ENCODE data around the gene ZNF524.
A peak's percentile ranks its signal among the peaks of the same experiment; 100 is the strongest.
"Not testable (repeated sequence)": the region's sequence is repeated elsewhere in the genome, so short reads cannot be mapped to it uniquely, and the experiment has no call there.

ZNF524 gene

DNA sequence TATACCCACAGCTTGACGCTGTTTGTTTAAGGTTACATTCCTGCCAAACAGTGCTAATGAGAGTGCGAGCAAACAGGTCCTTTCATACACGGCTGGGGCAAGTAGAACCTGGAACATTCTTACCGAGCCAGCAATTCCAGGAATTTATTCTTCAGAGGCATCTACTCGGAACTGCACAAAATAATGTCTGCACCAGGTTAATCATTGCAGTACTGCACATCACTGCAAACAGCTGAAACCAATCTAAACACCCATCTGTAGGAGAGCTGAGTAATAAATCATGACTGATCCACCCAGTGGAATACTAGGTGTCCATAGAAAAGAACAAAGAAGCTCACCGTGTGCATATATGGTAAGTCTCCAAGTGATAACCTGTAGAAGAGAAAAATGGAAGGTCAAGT, 18.3 kb upstream of the ZNF524 start:
- no peak for FAIRE-seq

DNA sequence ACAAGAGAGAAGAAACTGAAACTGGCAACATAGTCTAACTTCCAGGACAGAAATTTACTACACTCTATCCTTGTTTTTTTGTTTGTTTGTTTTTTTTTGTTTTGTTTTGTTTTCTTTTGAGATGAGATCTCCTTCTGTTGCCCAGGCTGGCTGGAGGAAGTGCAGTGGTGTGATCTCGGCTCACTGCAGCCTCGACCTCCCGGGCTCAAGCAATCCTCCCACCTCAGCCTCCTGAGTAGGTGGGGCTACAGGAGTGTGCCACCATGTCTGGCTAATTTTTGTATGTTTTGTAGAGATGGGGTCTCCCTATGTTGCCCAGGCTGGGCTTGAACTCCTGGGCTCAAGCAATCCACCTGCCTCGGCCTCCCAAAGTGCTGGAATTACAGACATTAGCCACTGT, 17.8 kb upstream of the ZNF524 start:
- FAIRE-seq = not testable (repeated sequence)

DNA sequence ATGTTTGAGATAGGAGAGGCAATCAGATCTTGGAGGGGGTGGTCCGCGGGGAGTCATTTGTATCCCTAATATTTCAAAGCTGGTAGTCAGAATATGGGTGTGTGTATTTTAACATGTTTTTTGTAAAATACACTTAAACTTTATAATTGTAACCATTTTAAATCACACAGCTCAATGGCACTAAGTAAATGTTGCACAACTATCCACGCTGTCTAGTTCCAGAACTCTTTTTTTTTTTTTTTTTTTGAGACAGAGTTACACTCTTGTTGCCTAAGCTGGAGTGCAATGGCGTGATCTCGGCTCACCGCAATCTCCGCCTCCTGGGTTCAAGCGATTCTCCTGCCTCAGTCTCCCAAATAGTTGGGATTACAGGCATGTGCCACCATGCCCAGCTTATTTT, 16.2 kb upstream of the ZNF524 start:
- FAIRE-seq = not testable (repeated sequence)

DNA sequence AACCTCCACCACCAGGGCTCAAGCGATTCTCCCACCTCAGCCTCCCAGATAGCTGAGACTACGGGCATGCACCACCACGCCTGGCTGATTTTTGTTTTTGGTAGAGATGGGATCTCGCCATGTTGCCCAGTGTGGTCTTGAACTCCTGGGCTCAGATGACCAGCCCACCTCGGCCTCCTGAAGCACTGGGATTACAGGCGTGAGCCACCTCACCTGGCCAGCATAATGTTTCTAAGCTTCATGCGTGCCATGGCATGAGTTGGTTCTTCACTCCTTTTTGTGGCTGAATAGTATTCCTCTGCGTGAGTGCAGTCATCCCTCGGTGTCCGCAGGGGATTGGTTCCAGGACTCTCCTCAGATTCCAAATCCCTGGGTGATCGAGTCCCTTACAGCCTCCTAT, 15.2 kb upstream of the ZNF524 start:
- no peak for FAIRE-seq

DNA sequence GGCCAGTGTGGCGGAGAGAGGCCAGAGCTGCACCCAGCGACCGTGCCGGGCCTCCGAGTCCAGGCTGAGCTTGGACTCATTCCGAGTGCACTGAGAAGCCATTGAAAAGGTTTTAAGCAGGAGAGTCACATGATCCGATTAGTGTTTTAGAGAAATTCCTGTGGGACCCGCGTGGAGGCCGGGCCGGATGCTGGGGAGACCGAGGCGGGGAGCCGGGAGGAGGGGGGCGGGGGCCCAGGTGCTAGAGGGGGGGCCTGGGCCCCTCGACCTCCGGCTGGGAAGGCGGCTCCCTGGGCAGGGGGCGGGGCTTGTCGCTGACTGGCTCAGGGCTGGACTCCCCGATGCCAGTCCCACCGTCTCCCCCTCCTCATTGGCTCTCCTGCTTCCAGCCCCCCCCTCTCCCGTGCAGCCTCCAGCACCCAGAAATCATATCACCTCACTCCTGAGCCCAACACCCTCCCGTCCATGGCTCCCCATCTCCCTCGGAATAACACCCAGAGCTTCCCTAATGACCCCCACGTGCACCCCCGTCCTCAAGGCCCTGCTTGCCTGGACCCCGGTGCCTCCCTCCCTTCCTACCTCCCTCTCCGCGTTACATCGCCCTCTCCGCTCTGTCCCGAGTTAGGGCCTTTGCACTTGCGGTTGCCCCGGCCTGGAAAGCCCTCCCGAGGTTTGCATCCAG, 14.3 kb upstream of the ZNF524 start:
- FAIRE-seq = no peak

DNA sequence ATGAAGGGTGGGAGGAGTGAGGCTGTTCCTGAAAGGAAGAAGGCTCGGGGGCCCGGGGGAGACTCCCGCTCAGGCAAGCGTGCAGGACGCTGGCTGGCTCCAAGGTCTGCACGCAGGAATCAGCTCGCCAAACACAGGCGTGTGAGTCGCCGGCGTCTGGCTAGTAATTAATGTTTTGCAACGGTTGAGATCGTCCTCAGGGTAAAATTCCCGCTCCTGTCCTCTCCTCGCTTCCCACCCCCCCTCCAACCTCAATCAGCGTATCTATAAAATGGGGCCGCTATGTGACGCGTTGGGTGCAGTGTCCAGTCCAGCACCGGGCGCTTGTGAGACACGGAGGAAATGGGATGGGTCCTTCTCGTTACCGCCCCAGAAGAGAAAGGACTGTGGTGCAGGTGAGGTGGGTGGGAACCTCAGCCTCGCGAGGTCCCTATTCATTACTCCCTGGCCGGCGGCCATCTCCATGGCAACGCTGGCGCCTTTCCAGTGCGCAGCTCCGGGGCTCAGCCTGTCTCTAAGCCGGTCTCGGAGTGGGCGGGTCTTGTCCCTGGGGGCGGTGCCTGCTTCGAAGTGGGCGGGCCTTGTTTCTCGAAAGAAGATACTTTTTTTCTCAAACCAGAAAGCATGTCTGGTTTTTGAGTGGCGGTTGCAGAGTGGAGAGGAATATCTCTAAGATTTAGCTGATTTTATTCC, 13.0 kb upstream of the ZNF524 start:
- FAIRE-seq = peak; percentile 87

DNA sequence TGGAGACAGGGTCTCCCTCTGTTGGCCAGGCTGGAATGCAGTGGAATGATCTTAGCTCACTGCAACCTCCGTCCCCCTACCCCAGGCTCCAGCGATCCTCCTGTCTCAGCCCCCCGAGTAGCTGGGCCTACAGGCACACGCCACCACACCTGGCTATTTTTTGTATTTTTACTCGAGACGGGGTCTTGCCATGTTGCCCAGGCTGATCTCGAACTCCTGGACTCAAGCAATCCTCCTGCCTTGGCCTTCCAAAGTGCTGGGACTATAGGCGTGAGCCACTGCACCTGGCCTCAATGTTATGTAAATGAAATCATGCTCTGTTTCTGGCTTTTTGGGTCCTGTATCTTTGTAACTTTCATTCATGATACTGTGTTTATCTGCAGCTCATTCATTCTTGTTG, 11.3 kb upstream of the ZNF524 start:
- no peak for FAIRE-seq

DNA sequence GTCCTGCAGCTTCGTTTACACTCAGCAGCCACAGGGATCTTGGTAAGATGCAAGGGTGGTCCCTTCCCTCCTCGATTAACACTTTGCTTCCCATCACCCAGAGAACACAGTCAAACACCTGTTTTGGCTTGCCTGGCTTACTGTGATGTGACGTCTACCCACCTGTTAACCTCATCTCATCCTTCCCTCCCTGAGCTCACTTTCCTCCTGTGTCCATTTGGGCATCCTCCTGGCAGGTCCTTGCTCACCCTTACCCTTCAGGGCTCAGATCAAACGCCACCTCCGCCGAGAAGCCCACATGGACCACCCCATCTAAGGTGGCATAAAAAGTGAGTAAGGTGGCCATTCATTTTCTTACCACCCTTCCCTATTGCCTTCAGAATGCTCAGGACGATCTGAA, 10.0 kb upstream of the ZNF524 start:
- no peak for FAIRE-seq

DNA sequence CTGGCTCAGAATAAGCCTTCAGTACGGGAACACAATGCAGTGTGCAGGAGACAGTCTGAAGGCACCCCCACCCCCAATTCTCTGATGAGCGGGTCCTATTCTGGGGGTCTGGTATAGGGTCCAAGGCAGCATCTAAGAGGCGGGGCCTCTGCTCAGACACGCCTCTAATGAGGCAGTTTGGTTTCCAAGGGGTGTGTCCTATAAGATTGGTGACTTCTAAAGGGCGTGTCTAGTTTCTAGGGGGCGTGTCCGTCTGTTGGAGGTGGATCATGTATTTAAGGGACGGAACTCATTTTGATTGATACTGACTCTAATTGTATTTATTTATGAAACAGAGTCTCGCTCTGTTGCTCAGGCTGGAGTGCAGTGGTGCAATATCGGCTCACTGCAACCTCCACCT, 9.5 kb upstream of the ZNF524 start:
- FAIRE-seq = no peak

DNA sequence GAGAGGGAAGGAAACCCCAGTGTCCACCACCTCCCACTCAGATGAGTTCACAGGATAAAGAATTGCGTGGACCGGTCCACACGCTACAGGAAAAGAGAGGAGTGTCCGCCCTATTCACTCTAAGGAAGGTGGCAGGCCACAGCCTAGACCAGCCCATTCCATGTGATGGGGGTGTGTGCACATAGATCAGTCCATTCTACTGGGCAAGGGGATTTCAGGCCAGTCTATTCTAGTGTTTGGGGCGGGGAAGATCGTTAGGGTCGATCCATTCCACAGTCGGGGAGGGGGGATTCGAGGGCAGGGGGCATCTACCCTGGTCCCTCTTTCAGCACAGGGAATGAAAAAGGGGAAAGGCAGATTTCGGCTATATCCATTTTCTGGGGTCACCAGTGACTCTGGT, 8.5 kb upstream of the ZNF524 start:
- no peak for FAIRE-seq

DNA sequence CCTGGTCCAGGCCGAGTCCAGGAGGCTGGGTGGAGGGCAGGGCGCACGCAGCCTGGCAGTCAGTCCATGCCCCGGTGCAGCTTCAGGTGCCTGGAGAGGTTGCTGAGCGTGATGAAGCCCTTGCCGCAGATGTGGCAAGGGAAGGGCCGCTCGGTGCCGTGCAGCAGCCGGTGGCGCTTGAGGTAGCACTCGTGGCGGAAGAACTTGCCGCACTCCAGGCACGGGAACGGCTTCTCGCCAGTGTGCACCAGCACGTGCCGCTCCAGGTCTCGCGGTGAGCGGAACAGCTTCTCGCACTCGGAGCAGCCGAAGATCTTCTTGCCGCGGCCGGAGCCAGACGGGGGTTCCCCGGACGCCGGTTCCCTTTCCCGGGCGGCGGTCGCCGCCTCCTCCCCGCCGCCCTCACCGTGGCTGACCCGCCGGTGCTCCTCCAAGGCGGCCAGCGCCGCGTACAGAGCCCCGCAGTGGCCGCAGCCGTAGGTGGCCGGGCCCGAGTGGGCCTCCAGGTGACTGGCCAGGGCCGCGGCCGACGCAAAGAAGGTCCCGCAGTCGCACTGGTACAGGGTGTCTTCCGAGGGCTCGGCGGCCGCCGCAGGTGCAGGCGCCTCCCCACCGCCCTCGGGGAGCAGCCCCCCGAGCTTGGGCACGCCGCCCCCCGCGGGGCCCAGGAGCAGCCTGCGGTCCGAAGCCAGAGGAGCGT, 7.5 kb upstream of the ZNF524 start:
- no peak for FAIRE-seq

DNA sequence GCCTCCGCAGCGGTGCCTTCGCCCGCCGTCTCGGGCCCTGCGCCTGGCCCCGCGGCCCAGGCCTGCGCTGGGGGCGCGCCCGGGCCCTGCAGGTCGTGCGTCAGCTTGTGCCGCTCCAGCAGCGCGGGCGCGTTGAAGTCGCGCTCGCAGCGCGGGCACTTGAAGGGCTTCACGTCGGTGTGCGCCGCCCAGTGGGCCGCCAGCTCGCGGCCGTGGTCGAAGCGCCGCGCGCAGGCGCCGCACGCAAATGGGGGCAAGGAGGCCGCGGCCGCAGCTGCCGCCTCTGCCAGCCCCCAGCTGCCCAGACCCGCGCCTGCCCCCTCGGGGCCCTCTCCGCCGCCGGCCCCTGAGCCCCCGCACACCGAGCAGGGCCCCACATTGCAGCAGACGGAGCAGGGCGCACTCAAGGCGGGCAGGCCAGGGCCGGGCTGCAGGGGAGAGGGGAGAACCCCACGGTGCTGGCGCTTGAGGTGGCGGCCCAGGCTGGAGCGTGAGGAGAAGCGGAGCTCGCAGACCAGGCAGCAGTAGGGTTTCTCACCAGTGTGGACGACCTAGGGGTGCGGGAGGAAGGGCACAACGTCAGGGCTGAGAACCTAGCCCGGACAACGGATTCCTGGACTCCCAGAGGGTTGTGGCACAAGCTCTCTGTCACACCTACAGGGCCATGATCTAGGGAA, 6.9 kb upstream of the ZNF524 start:
- no peak for FAIRE-seq

DNA sequence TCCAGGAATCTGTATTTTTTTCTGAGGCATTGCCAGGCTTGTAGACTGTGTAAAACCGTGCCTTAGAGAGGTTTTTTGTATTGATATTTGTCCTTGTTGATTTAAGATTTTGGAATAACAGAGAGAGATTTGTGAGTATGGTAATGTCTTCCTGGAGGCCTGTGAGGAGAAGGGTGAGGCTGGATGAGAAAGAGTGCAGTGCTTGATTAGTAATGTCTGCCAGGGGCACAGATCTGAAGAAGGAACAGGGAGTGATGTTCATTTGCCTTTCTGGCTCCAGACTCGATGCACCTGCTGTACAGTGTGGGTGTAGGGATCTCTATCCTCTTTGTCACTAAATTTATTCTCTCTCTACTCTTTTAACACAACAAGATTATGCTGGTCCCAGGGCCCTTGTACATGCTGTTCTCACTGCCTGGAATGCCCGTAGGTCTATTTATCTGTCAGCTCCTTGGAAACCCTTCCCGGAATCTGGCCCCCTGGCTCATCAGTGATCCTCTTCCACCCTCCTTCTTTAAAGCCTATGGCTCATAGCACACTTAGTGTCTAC, 5.0 kb upstream of the ZNF524 start:
- FAIRE-seq = no peak

DNA sequence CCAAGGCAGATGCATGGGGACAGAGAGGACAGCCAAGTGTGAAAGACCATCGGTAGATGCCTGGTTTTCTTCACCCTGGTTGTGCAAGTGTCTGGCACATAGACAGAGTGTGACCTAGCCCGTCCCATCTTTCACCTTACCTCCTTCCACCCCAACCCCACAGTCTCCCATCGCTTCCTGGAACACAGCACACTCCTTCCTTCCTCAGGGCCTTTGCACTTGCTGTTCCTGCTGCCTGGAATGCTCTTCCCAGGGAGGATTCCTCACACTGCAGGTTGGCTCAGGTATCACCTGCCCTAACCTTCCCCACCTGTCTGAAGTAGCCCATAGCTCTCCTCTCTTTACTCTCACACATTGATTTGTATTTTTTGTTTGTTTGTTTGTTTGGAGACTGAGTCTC, 3.8 kb upstream of the ZNF524 start:
- no peak for FAIRE-seq

DNA sequence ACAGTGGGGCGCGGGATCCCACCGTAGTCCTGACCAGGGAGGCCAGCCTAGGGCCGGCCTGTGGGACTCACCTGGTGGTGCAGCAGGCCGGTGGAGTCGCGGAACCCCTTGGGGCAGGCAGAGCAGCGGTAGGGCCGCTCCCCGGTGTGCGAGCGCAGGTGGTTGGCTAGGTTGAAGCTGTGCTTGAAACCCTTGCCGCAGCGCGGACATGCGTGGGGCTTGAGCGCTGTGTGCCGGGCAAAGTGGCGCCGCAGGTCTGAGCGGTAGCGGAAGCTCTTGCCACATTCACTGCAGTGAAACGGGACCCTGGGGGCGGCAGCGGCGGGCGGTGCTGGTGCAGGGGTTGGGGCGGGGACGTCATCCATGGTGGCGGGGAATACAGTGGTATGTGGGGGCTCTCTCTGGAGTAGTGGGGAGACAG, 2.6 kb upstream of the ZNF524 start:
- no peak for FAIRE-seq

DNA sequence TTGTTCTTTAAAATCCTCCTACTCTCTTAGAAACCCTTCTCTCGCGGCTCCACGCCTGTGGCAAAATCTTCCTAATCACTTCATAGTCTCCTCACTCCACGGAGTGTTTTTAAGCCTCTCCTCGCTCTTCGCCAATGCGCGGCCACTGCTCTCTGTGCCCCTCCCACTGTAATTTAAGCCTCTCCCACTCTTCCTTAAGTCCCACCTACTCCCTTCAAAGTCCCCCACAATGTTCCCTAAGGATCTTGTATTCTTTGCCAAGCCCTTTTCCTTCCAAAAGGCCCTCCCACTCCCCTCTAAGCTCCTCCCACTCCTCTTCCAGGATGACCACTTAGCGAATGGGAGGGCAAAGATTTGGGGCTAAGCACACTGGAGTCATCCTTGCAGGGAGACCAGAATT, 2.1 kb upstream of the ZNF524 start:
- no peak for FAIRE-seq

DNA sequence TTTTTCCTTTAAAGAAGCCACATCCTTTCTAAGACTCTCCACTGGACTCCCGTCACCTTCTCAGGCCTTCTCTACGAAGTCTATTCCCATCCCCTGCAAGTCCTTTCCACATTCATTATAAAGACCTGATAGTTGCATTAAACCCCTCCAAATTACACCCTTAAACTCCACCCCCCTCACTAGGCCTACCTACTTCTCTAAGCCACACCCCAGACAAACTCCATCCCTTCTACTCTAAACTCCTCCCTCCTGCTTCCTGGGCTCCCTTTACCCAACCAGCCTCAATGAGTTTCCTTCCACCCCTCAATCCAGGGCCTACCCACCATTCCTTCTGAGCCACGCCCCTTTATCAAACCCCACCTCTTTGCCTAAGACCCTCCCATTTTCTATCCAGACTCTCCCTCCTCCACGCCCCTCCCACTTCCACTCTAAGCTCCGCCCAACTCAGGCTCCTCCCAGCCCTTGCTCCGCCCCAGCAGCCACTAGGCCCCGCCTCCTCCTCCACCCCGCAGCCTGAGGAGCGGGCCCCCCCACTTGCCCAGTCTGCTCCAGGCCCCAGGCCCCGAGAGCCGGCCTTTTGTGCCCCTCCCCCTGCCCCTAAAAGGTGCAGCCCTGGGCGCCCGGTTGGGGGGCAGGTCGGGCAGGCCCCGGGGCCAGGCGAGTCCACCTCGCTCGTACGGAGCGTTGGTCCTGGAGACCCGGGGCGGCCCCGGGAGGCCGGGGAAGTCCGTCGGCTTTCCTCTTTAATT, 1.2 kb upstream of the ZNF524 start:
- peak; percentile 71 for FAIRE-seq

DNA sequence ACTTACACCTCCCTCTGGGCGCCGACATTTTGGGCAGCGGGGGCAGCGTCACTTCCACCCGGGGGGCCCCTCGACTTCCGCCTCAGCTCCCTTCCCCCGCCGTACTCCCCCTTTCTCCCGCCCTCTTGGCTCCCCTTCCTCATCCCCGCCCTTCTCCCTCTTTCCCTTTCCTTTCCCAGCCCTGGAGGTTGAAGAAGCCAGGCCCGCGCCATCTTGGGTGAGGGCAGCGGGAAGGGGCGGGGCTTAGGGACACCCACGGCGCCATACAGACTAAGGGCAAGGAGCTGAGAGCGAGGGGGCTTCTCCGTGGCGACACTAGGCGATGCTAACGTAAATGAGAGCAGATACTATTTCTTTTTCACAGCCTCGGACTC, 633 bp upstream of the ZNF524 start, which contains the start of gene FIZ1:
Gene FIZ1, minus strand, starts transcription at position 50 of the 374 bp plus-strand sequence. CDS start 1,652 bp downstream, outside the sequence.
- FAIRE-seq = peak; percentile 80

DNA sequence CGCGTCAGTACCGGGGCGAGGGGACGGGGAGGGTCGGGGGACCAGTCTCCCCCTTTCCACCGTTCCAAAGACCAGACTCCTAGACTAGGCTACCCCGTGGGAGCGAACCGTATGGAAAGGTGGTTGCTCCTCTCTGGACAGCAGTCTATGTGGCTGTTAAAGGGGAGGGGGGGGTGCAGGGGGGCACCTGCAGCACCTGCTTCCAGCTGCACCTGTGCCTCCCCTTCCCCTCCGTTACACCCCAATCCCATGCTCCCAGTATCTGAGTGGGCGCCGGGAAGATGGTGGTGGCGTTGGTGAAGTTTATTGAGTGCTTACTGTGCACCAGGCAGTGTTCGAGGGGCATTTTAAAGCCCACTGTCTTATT, 557 bp downstream of the ZNF524 start:
- no peak for FAIRE-seq

DNA sequence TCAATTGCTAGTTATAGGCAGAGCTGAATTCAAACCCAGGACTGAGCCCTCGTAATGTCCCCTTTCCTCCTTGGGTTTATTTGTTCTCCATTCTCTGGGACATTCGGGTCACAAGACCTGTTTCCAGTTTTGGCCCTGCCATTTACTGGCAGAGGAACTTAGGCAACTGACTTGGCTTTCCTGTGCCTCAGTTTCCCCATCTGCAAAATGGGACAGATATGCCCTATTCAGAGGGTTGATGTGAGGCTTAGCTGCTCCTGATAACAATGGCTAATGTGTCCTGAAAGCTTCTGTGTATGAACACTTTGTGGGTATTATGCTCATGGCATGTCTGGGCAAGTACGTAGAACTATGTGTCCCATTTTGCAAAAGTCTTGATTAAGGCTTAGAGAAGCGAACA, 996 bp downstream of the ZNF524 start:
- FAIRE-seq = no peak

DNA sequence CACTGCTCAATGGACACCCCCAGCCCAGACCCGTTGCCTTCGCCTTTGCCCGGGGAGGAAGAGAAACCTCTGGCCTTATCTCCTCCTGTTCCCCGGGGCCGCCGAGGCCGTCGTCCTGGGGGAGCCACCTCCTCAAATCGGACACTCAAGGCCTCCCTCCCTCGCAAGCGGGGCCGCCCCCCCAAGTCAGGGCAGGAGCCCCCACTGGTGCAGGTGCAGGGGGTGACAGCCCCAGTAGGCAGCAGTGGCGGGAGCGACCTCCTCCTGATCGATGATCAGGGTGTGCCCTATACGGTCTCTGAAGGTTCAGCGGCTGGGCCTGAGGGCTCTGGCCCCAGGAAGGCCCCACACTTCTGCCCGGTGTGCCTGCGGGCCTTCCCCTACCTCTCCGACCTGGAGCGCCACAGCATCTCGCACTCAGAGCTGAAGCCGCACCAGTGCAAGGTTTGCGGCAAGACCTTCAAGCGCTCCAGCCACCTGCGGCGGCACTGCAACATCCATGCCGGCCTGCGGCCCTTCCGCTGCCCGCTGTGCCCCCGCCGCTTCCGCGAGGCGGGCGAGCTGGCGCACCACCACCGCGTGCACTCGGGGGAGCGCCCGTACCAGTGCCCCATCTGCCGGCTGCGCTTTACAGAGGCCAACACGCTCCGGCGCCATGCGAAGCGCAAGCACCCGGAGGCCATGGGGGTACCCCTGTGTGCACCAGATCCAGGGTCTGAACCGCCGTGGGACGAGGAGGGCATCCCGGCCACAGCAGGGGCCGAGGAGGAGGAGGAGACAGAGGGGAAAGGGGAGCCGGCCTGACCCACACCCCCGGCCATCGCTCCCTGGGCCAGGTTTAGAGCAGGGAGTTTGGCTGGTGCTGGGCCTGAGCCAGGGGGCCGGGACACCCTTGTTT, 2.3 kb downstream of the ZNF524 start:
- FAIRE-seq = no peak

DNA sequence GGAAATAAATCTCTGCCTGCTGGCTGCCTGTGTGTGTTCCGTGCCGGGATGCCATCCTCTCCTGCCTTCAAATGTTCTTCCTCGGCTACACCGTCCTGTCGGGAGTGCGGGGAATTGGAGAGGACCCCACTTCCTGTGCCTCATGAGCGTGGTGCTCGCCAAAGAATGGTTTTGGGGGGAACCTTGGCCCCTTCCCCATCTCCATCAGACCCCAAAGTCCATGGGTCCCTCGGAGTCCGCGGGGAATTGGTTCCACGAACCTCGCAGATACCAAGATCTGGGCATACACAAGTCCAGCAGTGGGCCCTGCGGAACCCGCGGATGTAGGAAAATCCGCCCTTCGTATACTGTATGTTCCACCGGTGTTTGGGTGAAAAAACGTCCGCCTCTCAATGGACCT, 3.0 kb downstream of the ZNF524 start:
- no peak for FAIRE-seq

Data from TTC549 (cell line).